Measurements from ENCODE around the gene ANXA4. TPM values are rescaled to one million over a fixed set of nuclear protein-coding genes. Genes with fewer than 3 reads are reported as not detected.

The ANXA4 gene
- total and polyA plus RNA-seq, 2 experiments from 2014 or later, result 6.7 to 11.5 TPM

DNA sequence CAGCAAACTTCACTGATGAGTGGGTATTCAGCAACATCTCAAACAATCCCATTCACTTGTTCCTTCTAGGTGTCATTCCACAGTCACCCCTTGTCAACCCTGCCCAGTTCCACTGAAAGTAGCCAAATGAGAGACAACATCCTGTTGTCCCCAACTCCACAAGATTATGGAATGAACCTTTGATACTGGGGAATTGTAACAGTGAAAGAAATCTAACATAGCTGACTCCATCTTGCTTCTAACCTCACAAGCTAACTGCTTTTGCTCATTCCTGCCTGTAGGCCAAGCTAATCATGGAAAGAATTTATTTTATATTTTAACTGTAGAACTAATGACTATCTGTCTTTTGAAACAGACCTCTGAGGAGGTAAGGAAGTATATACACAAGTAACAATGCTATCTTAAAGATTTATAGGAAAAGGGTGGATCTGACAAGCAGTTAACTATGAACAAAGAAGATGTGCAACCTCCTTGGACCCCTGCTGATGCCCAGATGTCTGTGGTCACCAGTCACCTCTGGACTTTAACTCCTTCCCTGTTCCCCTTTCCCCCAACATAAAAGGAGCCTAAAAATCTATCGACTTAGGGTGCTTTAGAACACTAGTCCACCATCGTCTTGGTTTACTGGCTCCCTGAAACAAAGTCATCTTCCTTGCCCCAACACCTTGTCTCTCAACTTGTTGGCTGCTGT is 6.9 kb upstream of the ANXA4 start:
- no peak overlapping the region for H3K27ac ChIP-seq (ENCODE audit: low read depth)
- H3F3A ChIP-seq (replicated peaks; ENCODE audit: low read depth), result no peaks in the 10 kb centered on the region
- H3K4me3 Mint-ChIP-seq, result no peak overlapping the region
- DNase-seq (ENCODE audit: low spot score) (no peak), ATAC-seq (no peak)
- TF ChIP-seq ZNF114 (CRISPR knock-in tag; IDR thresholded peaks at IDR 0.05) (no peak), STAT1 (IDR thresholded peaks at IDR 0.05; ENCODE audit: unreplicated experiment) (no peak), EZH2 (IDR thresholded peaks at IDR 0.05; ENCODE audit: low read depth, unreplicated experiment) (no peak), JUNB (IDR thresholded peaks at IDR 0.05; ENCODE audit: unreplicated experiment) (no peak), CREB1 (CRISPR knock-in tag; IDR thresholded peaks at IDR 0.05; ENCODE audit: low read depth) (no peak), ZNF331 (CRISPR knock-in tag; IDR thresholded peaks at IDR 0.05; ENCODE audit: low read depth) (no peak), POLR2AphosphoS5 (IDR thresholded peaks at IDR 0.05; ENCODE audit: low read depth) (no peak), NANOG (IDR thresholded peaks at IDR 0.05; ENCODE audit: borderline replicate concordance) (no peak), EZH2phosphoT487 (IDR thresholded peaks at IDR 0.05; ENCODE audit: unreplicated experiment) (no peak)
- TF ChIP-seq, protein P1, sequence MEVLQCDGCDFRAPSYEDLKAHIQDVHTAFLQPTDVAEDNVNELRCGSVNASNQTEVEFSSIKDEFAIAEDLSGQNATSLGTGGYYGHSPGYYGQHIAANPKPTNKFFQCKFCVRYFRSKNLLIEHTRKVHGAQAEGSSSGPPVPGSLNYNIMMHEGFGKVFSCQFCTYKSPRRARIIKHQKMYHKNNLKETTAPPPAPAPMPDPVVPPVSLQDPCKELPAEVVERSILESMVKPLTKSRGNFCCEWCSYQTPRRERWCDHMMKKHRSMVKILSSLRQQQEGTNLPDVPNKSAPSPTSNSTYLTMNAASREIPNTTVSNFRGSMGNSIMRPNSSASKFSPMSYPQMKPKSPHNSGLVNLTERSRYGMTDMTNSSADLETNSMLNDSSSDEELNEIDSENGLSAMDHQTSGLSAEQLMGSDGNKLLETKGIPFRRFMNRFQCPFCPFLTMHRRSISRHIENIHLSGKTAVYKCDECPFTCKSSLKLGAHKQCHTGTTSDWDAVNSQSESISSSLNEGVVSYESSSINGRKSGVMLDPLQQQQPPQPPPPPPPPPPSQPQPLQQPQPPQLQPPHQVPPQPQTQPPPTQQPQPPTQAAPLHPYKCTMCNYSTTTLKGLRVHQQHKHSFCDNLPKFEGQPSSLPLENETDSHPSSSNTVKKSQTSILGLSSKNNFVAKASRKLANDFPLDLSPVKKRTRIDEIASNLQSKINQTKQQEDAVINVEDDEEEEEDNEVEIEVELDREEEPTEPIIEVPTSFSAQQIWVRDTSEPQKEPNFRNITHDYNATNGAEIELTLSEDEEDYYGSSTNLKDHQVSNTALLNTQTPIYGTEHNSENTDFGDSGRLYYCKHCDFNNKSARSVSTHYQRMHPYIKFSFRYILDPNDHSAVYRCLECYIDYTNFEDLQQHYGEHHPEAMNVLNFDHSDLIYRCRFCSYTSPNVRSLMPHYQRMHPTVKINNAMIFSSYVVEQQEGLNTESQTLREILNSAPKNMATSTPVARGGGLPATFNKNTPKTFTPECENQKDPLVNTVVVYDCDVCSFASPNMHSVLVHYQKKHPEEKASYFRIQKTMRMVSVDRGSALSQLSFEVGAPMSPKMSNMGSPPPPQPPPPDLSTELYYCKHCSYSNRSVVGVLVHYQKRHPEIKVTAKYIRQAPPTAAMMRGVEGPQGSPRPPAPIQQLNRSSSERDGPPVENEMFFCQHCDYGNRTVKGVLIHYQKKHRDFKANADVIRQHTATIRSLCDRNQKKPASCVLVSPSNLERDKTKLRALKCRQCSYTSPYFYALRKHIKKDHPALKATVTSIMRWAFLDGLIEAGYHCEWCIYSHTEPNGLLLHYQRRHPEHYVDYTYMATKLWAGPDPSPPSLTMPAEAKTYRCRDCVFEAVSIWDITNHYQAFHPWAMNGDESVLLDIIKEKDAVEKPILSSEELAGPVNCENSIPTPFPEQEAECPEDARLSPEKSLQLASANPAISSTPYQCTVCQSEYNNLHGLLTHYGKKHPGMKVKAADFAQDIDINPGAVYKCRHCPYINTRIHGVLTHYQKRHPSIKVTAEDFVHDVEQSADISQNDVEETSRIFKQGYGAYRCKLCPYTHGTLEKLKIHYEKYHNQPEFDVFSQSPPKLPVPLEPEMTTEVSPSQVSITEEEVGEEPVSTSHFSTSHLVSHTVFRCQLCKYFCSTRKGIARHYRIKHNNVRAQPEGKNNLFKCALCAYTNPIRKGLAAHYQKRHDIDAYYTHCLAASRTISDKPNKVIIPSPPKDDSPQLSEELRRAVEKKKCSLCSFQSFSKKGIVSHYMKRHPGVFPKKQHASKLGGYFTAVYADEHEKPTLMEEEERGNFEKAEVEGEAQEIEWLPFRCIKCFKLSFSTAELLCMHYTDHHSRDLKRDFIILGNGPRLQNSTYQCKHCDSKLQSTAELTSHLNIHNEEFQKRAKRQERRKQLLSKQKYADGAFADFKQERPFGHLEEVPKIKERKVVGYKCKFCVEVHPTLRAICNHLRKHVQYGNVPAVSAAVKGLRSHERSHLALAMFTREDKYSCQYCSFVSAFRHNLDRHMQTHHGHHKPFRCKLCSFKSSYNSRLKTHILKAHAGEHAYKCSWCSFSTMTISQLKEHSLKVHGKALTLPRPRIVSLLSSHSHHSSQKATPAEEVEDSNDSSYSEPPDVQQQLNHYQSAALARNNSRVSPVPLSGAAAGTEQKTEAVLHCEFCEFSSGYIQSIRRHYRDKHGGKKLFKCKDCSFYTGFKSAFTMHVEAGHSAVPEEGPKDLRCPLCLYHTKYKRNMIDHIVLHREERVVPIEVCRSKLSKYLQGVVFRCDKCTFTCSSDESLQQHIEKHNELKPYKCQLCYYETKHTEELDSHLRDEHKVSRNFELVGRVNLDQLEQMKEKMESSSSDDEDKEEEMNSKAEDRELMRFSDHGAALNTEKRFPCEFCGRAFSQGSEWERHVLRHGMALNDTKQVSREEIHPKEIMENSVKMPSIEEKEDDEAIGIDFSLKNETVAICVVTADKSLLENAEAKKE (CRISPR knock-in tag; IDR thresholded peaks at IDR 0.05), result no peak
- TF ChIP-seq, protein P2, sequence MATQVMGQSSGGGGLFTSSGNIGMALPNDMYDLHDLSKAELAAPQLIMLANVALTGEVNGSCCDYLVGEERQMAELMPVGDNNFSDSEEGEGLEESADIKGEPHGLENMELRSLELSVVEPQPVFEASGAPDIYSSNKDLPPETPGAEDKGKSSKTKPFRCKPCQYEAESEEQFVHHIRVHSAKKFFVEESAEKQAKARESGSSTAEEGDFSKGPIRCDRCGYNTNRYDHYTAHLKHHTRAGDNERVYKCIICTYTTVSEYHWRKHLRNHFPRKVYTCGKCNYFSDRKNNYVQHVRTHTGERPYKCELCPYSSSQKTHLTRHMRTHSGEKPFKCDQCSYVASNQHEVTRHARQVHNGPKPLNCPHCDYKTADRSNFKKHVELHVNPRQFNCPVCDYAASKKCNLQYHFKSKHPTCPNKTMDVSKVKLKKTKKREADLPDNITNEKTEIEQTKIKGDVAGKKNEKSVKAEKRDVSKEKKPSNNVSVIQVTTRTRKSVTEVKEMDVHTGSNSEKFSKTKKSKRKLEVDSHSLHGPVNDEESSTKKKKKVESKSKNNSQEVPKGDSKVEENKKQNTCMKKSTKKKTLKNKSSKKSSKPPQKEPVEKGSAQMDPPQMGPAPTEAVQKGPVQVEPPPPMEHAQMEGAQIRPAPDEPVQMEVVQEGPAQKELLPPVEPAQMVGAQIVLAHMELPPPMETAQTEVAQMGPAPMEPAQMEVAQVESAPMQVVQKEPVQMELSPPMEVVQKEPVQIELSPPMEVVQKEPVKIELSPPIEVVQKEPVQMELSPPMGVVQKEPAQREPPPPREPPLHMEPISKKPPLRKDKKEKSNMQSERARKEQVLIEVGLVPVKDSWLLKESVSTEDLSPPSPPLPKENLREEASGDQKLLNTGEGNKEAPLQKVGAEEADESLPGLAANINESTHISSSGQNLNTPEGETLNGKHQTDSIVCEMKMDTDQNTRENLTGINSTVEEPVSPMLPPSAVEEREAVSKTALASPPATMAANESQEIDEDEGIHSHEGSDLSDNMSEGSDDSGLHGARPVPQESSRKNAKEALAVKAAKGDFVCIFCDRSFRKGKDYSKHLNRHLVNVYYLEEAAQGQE (IDR thresholded peaks at IDR 0.05; ENCODE audit: unreplicated experiment), result no peak
- TF ChIP-seq, protein P3, sequence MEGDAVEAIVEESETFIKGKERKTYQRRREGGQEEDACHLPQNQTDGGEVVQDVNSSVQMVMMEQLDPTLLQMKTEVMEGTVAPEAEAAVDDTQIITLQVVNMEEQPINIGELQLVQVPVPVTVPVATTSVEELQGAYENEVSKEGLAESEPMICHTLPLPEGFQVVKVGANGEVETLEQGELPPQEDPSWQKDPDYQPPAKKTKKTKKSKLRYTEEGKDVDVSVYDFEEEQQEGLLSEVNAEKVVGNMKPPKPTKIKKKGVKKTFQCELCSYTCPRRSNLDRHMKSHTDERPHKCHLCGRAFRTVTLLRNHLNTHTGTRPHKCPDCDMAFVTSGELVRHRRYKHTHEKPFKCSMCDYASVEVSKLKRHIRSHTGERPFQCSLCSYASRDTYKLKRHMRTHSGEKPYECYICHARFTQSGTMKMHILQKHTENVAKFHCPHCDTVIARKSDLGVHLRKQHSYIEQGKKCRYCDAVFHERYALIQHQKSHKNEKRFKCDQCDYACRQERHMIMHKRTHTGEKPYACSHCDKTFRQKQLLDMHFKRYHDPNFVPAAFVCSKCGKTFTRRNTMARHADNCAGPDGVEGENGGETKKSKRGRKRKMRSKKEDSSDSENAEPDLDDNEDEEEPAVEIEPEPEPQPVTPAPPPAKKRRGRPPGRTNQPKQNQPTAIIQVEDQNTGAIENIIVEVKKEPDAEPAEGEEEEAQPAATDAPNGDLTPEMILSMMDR (conservative IDR thresholded peaks at IDR 0.05; ENCODE audit: low read depth in 2 of 2), result no peak
- TF ChIP-seq, protein P4, sequence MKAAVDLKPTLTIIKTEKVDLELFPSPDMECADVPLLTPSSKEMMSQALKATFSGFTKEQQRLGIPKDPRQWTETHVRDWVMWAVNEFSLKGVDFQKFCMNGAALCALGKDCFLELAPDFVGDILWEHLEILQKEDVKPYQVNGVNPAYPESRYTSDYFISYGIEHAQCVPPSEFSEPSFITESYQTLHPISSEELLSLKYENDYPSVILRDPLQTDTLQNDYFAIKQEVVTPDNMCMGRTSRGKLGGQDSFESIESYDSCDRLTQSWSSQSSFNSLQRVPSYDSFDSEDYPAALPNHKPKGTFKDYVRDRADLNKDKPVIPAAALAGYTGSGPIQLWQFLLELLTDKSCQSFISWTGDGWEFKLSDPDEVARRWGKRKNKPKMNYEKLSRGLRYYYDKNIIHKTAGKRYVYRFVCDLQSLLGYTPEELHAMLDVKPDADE (IDR thresholded peaks at IDR 0.05), result no peak
- H3K27ac Mint-ChIP-seq, result no peak overlapping the region
- H3K4me1 Mint-ChIP-seq, result peaks cover 2% of the 10 kb centered on the region; the same call in 2 of the 3 replicates
- H3K27me3 ChIP-seq (ENCODE audit: insufficient read depth), result no peaks in the 10 kb centered on the region
- no peak overlapping the region for H3K4me2 ChIP-seq
- no peaks in the 10 kb centered on the region for H3K36me3 Mint-ChIP-seq (ENCODE audit: low read depth)
- H3K4me1 ChIP-seq (ENCODE audit: insufficient read depth), result peaks cover 4% of the 10 kb centered on the region; the same call in 1 of the 2 replicates
- H3K27me3 Mint-ChIP-seq (ENCODE audit: insufficient read depth, low read depth, poor library complexity), result no peaks in the 10 kb centered on the region
- no peaks in the 10 kb centered on the region for H3K79me2 ChIP-seq (replicated peaks; ENCODE audit: insufficient read depth)
- H3K4me3 ChIP-seq, result no peak overlapping the region
- H2AFZ ChIP-seq, result no peak overlapping the region
- H3K9me2 ChIP-seq (ENCODE audit: insufficient read depth), result no peaks in the 10 kb centered on the region
- no peaks in the 10 kb centered on the region for H3K36me3 ChIP-seq (ENCODE audit: insufficient read depth)
- H4K20me1 ChIP-seq (replicated peaks; ENCODE audit: insufficient read depth), result no peaks in the 10 kb centered on the region
- no peaks in the 10 kb centered on the region for H3K9me3 Mint-ChIP-seq
